Central memory CD8-positive, alpha-beta T cell (primary cell): ENCODE measurements around the gene GTF2IRD1.
"Not testable (repeated sequence)": the region's sequence is repeated elsewhere in the genome, so short reads cannot be mapped to it uniquely, and the experiment has no call there.

ENCODE experiments used
- ATAC-seq: fragments of 150-1000 bp; cut with Tn5 transposase; replicated peaks from 2 replicates; pipeline ENCODE4 v1.10.0; 2022; ENCODE audit warnings: mild to moderate bottlenecking, moderate FRiP score, moderate number of reproducible peaks; ENCODE audit not compliant: poor library complexity, severe bottlenecking; ENCODE audit errors: extremely low read depth
- DNase-seq, 2 donors: peaks; one replicate each; pipeline ENCODE4 v3.0.0; 2021; ENCODE audit warnings: low spot score in 2 of 2
- H3K27ac Mint-ChIP-seq: one replicate; pipeline ENCODE4 v1.8.0; 2022; ENCODE audit warnings: low read depth, mild to moderate bottlenecking, moderate library complexity, mixed read lengths
- H3K27me3 Mint-ChIP-seq: one replicate; pipeline ENCODE4 v1.8.0; 2022; ENCODE audit warnings: mixed read lengths
- H3K36me3 Mint-ChIP-seq: one replicate; pipeline ENCODE4 v1.8.0; 2022; ENCODE audit warnings: mild to moderate bottlenecking, moderate library complexity, mixed read lengths; ENCODE audit not compliant: insufficient read depth
- H3K4me1 Mint-ChIP-seq: one replicate; pipeline ENCODE4 v1.8.0; 2022; ENCODE audit warnings: mixed read lengths
- H3K4me3 Mint-ChIP-seq: one replicate; pipeline ENCODE4 v1.8.0; 2022; ENCODE audit warnings: mild to moderate bottlenecking, moderate library complexity, mixed read lengths
- H3K9me3 Mint-ChIP-seq: one replicate; pipeline ENCODE4 v1.8.0; 2022; ENCODE audit warnings: mixed read lengths

The GTF2IRD1 gene

GRCh38 chr7:74521855-74522254 is 68.1 kb downstream of the GTF2IRD1 start:
- no peak overlapping the region for H3K27ac Mint-ChIP-seq
- H3K4me1 Mint-ChIP-seq, result no peaks in the 10 kb centered on the region
- H3K36me3 Mint-ChIP-seq, result no peaks in the 10 kb centered on the region
- no peak for DNase-seq
- H3K4me3 Mint-ChIP-seq, result no peak overlapping the region
- H3K27me3 Mint-ChIP-seq, result peaks cover 15% of the 10 kb centered on the region
- no peaks in the 10 kb centered on the region for H3K9me3 Mint-ChIP-seq
- no peak for ATAC-seq

GRCh38 chr7:74522281-74522905 is 68.7 kb downstream of the GTF2IRD1 start:
- Mint-ChIP-seq H3K36me3 (no peaks in the 10 kb centered on the region), H3K4me1 (no peaks in the 10 kb centered on the region), H3K27me3 (peaks cover 15% of the 10 kb centered on the region), H3K4me3 (no peak overlapping the region), H3K27ac (no peak overlapping the region), H3K9me3 (no peaks in the 10 kb centered on the region)
- DNase-seq (no peak), ATAC-seq (no peak)

GRCh38 chr7:74523015-74523414 is 69.3 kb downstream of the GTF2IRD1 start:
- Mint-ChIP-seq H3K27ac (no peak overlapping the region), H3K27me3 (peaks cover 15% of the 10 kb centered on the region), H3K4me1 (no peaks in the 10 kb centered on the region), H3K36me3 (no peaks in the 10 kb centered on the region), H3K9me3 (no peaks in the 10 kb centered on the region), H3K4me3 (no peak overlapping the region)
- DNase-seq (no peak), ATAC-seq (no peak)

- no peak for DNase-seq
- H3K4me3 Mint-ChIP-seq, result no peak overlapping the region
- H3K4me1 Mint-ChIP-seq, result no peaks in the 10 kb centered on the region
- ATAC-seq, result no peak
- H3K27me3 Mint-ChIP-seq, result peaks cover 15% of the 10 kb centered on the region
- H3K27ac Mint-ChIP-seq, result no peak overlapping the region
- no peaks in the 10 kb centered on the region for H3K9me3 Mint-ChIP-seq
- no peaks in the 10 kb centered on the region for H3K36me3 Mint-ChIP-seq
Observed at GRCh38 chr7:74525140-74525539, 71.4 kb downstream of the GTF2IRD1 start.

- H3K36me3 Mint-ChIP-seq, result no peaks in the 10 kb centered on the region
- H3K27me3 Mint-ChIP-seq, result peaks cover 15% of the 10 kb centered on the region
- H3K9me3 Mint-ChIP-seq, result no peaks in the 10 kb centered on the region
- no peaks in the 10 kb centered on the region for H3K4me1 Mint-ChIP-seq
- no peak overlapping the region for H3K4me3 Mint-ChIP-seq
- no peak overlapping the region for H3K27ac Mint-ChIP-seq
- ATAC-seq (no peak), DNase-seq (no peak)
Observed at GRCh38 chr7:74525881-74526280, 72.2 kb downstream of the GTF2IRD1 start.

- Mint-ChIP-seq H3K4me1 (no peaks in the 10 kb centered on the region), H3K36me3 (no peaks in the 10 kb centered on the region), H3K4me3 (no peak overlapping the region), H3K9me3 (no peaks in the 10 kb centered on the region), H3K27me3 (peaks cover 15% of the 10 kb centered on the region), H3K27ac (no peak overlapping the region)
- no peak for DNase-seq
- ATAC-seq, result no peak
Observed at GRCh38 chr7:74526780-74527179, 73.1 kb downstream of the GTF2IRD1 start.

- Mint-ChIP-seq H3K9me3 (no peaks in the 10 kb centered on the region), H3K36me3 (no peaks in the 10 kb centered on the region), H3K4me1 (no peaks in the 10 kb centered on the region), H3K27me3 (peaks cover 15% of the 10 kb centered on the region), H3K4me3 (no peak overlapping the region), H3K27ac (no peak overlapping the region)
- no peak for DNase-seq
- no peak for ATAC-seq
Observed at GRCh38 chr7:74527842-74528241, 74.1 kb downstream of the GTF2IRD1 start.

- H3K4me1 Mint-ChIP-seq, H3K36me3 Mint-ChIP-seq, ATAC-seq, H3K9me3 Mint-ChIP-seq, H3K4me3 Mint-ChIP-seq, H3K27ac Mint-ChIP-seq, DNase-seq: not testable (repeated sequence)
- H3K27me3 Mint-ChIP-seq, result peaks cover 15% of the 10 kb centered on the region
Observed at GRCh38 chr7:74528773-74529172, 75.1 kb downstream of the GTF2IRD1 start.

GRCh38 chr7:74535951-74536356 is 82.2 kb downstream of the GTF2IRD1 start:
- no peaks in the 10 kb centered on the region for H3K4me1 Mint-ChIP-seq
- DNase-seq, result no peak
- H3K36me3 Mint-ChIP-seq, result no peaks in the 10 kb centered on the region
- H3K27me3 Mint-ChIP-seq, result no peaks in the 10 kb centered on the region
- no peak overlapping the region for H3K27ac Mint-ChIP-seq
- ATAC-seq, result no peak
- H3K9me3 Mint-ChIP-seq, result no peaks in the 10 kb centered on the region
- H3K4me3 Mint-ChIP-seq, result no peak overlapping the region

GRCh38 chr7:74541937-74542336 is 88.2 kb downstream of the GTF2IRD1 start:
- ATAC-seq, H3K4me1 Mint-ChIP-seq, H3K4me3 Mint-ChIP-seq, H3K9me3 Mint-ChIP-seq, H3K36me3 Mint-ChIP-seq, H3K27ac Mint-ChIP-seq, H3K27me3 Mint-ChIP-seq, DNase-seq: not testable (repeated sequence)

- Mint-ChIP-seq H3K27ac (no peak overlapping the region), H3K4me1 (no peaks in the 10 kb centered on the region), H3K27me3 (no peaks in the 10 kb centered on the region), H3K9me3 (no peaks in the 10 kb centered on the region), H3K36me3 (peaks cover 2% of the 10 kb centered on the region), H3K4me3 (no peak overlapping the region)
- ATAC-seq (no peak), DNase-seq (no peak)
Observed at GRCh38 chr7:74542558-74543117, 88.9 kb downstream of the GTF2IRD1 start.

GRCh38 chr7:74544706-74545469 is 91.2 kb downstream of the GTF2IRD1 start:
- no peaks in the 10 kb centered on the region for H3K27me3 Mint-ChIP-seq
- no peaks in the 10 kb centered on the region for H3K4me1 Mint-ChIP-seq
- ATAC-seq (no peak), DNase-seq (no peak)
- H3K36me3 Mint-ChIP-seq, result peaks cover 2% of the 10 kb centered on the region
- H3K27ac Mint-ChIP-seq, result no peak overlapping the region
- H3K4me3 Mint-ChIP-seq, result no peak overlapping the region
- no peaks in the 10 kb centered on the region for H3K9me3 Mint-ChIP-seq

- no peak for ATAC-seq
- no peaks in the 10 kb centered on the region for H3K4me1 Mint-ChIP-seq
- H3K36me3 Mint-ChIP-seq, result peaks cover 2% of the 10 kb centered on the region
- no peak for DNase-seq
- no peak overlapping the region for H3K27ac Mint-ChIP-seq
- no peak overlapping the region for H3K4me3 Mint-ChIP-seq
- H3K27me3 Mint-ChIP-seq, result no peaks in the 10 kb centered on the region
- no peaks in the 10 kb centered on the region for H3K9me3 Mint-ChIP-seq
Observed at GRCh38 chr7:74545921-74546320, 92.2 kb downstream of the GTF2IRD1 start.
